HG03457 (cell line): ENCODE measurements around the gene ELAVL2.

ENCODE experiments used
- ATAC-seq: cut with Tn5 transposase; IDR thresholded peaks from one replicate; pipeline ENCODE4 v1.9.1; 2021; ENCODE audit warnings: moderate number of reproducible peaks; ENCODE audit not compliant: unreplicated experiment

Gene ELAVL2

GRCh38 chr9:23771746-23772384 lies 54.2 kb downstream of the ELAVL2 start:
- ATAC-seq: no peak

- ATAC-seq: no peak
Observed at GRCh38 chr9:23769307-23769935, 56.6 kb downstream of the ELAVL2 start.

GRCh38 chr9:23768861-23769260 lies 57.2 kb downstream of the ELAVL2 start:
- no peak for ATAC-seq

- no peak for ATAC-seq
Observed at GRCh38 chr9:23766613-23767012, 59.4 kb downstream of the ELAVL2 start.

GRCh38 chr9:23765561-23765960 lies 60.5 kb downstream of the ELAVL2 start:
- ATAC-seq: no peak

- ATAC-seq: no peak
Observed at GRCh38 chr9:23764219-23764618, 61.8 kb downstream of the ELAVL2 start.

- no peak for ATAC-seq
Observed at GRCh38 chr9:23754551-23754950, 71.5 kb downstream of the ELAVL2 start.

GRCh38 chr9:23752859-23753258 lies 73.2 kb downstream of the ELAVL2 start:
- ATAC-seq: no peak

- ATAC-seq: no peak
Observed at GRCh38 chr9:23751633-23752032, 74.4 kb downstream of the ELAVL2 start.

GRCh38 chr9:23750808-23751207 lies 75.2 kb downstream of the ELAVL2 start:
- no peak for ATAC-seq

- ATAC-seq: no peak
Observed at GRCh38 chr9:23747088-23748075, 78.7 kb downstream of the ELAVL2 start.

GRCh38 chr9:23746317-23746716 lies 79.7 kb downstream of the ELAVL2 start:
- no peak for ATAC-seq

- ATAC-seq: no peak
Observed at GRCh38 chr9:23743036-23743435, 83.0 kb downstream of the ELAVL2 start.

GRCh38 chr9:23741351-23741750 lies 84.7 kb downstream of the ELAVL2 start:
- ATAC-seq: no peak

- no peak for ATAC-seq
Observed at GRCh38 chr9:23740531-23740930, 85.5 kb downstream of the ELAVL2 start.

GRCh38 chr9:23739753-23740152 lies 86.3 kb downstream of the ELAVL2 start:
- no peak for ATAC-seq

- ATAC-seq: no peak
Observed at GRCh38 chr9:23736293-23736692, 89.7 kb downstream of the ELAVL2 start.

GRCh38 chr9:23733495-23734078 lies 92.5 kb downstream of the ELAVL2 start:
- ATAC-seq: no peak

GRCh38 chr9:23731353-23731752 lies 94.7 kb downstream of the ELAVL2 start:
- ATAC-seq: no peak

- ATAC-seq: no peak
Observed at GRCh38 chr9:23730364-23730763, 95.7 kb downstream of the ELAVL2 start.

- ATAC-seq: no peak
Observed at GRCh38 chr9:23728736-23729135, 97.3 kb downstream of the ELAVL2 start.
